BLaER1 (cell line): ENCODE measurements around the gene NCOA1.

Experiments
- H3K27ac ChIP-seq: shearing (Covaris generic); formaldehyde crosslinking; 2 replicates; pipeline ENCODE4 v1.8.1; 2022
- H3K27me3 ChIP-seq: shearing (Covaris generic); formaldehyde crosslinking; 2 replicates; pipeline ENCODE4 v1.8.1; 2022
- H3K36me3 ChIP-seq: shearing (Covaris generic); formaldehyde crosslinking; 2 replicates; pipeline ENCODE4 v1.8.1; 2022
- H3K4me1 ChIP-seq: shearing (Covaris generic); formaldehyde crosslinking; 2 replicates; pipeline ENCODE4 v1.8.1; 2022
- H3K4me2 ChIP-seq: shearing (Covaris generic); formaldehyde crosslinking; 2 replicates; pipeline ENCODE4 v1.8.1; 2022
- H3K4me3 ChIP-seq: shearing (Covaris generic); formaldehyde crosslinking; 2 replicates; pipeline ENCODE4 v1.8.1; 2022
- H3K9ac ChIP-seq: shearing (Covaris generic); formaldehyde crosslinking; 2 replicates; pipeline ENCODE4 v1.8.1; 2022
- H3K9me3 ChIP-seq: shearing (Covaris generic); formaldehyde crosslinking; 2 replicates; pipeline ENCODE4 v1.8.1; 2022
- H4K20me1 ChIP-seq: shearing (Covaris generic); formaldehyde crosslinking; 2 replicates; pipeline ENCODE4 v1.8.1; 2022
- Cebpa-rat ChIP-seq: shearing (Covaris generic); IDR thresholded peaks from 2 replicates; pipeline ENCODE4 v1.8.1; 2022

The NCOA1 gene

DNA sequence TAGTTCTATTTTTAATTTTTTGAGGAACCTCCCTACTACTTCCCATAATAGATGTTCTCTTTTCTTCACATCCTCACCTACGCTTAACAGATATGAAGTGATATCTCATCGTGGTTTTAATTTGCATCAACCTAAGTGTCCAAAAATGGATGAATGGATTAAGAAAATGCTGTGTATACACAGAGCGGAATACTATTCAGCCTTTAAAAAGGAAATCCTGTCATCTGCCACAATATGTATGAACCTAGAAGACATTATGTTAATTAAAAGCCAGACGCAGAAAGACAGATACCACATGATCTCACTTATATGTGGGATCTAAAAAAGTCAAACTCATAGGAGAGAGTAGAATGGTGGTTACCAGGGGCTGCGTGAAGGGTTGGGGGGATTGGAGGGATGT lies 189.1 kb downstream of the NCOA1 start:
- TF ChIP-seq Cebpa-rat, result no peak
- H3K36me3 ChIP-seq, result peaks cover 22% of the 10 kb centered on the region; the same call in 1 of the 2 replicates
- no peak overlapping the region for H3K4me2 ChIP-seq

DNA sequence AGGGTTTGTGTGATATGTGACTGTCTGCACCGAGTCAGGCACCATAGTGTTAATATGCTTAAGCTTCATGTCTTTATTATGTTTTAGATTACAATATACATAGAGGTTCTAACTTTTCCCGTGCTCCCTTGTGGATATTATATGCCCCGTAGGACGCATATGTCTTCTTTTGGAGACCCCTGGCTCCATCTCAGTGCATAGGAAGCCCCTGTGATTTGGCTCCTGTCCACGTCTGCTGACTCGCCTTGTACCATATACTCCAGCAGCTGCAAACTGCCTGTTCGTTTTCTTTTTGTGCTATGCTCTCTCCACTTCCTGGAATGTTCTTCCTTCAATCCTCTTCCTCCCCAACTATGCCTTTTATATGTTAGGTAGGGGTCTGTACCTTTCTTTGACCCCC lies 191.2 kb downstream of the NCOA1 start:
- Histone ChIP-seq H3K27me3 (no peaks in the 10 kb centered on the region), H3K36me3 (peaks cover 17% of the 10 kb centered on the region), H3K4me2 (no peak overlapping the region), H3K4me3 (no peak overlapping the region), H3K9me3 (no peaks in the 10 kb centered on the region), H3K27ac (no peak overlapping the region), H4K20me1 (no peaks in the 10 kb centered on the region), H3K4me1 (no peaks in the 10 kb centered on the region), H3K9ac (no peak overlapping the region)
- TF ChIP-seq Cebpa-rat, result no peak

More for the DNA sequence above, 189.1 kb downstream of the NCOA1 start:
- H3K4me1 ChIP-seq, result no peaks in the 10 kb centered on the region
- no peaks in the 10 kb centered on the region for H4K20me1 ChIP-seq
- no peak overlapping the region for H3K27ac ChIP-seq
- no peak overlapping the region for H3K9ac ChIP-seq
- no peaks in the 10 kb centered on the region for H3K27me3 ChIP-seq
- no peaks in the 10 kb centered on the region for H3K9me3 ChIP-seq
- no peak overlapping the region for H3K4me3 ChIP-seq

DNA sequence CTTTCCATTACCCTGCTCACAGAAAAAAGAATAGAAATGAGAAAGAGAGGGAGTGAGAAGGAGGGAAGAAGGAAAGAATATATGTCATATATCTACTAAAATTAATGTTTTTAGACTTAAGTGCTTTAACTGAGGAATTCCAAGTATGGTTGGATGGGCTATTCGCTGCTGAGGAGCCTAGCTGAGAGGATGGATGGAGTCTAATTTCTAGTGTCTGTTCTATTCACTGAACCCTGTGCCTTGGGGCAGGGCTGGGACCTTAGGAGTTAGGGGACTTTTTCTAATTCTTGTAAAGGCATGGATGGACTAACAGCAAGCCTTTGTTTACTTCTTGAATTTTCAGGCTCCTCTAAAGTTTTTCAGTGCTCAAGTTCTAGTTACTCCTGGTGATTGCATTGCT lies 192.4 kb downstream of the NCOA1 start:
- Histone ChIP-seq H3K4me3 (no peak overlapping the region), H4K20me1 (no peaks in the 10 kb centered on the region), H3K4me1 (no peaks in the 10 kb centered on the region), H3K9ac (no peak overlapping the region), H3K36me3 (peaks cover 11% of the 10 kb centered on the region), H3K9me3 (no peaks in the 10 kb centered on the region), H3K27me3 (no peaks in the 10 kb centered on the region), H3K27ac (no peak overlapping the region), H3K4me2 (no peak overlapping the region)
- TF ChIP-seq Cebpa-rat, result no peak

DNA sequence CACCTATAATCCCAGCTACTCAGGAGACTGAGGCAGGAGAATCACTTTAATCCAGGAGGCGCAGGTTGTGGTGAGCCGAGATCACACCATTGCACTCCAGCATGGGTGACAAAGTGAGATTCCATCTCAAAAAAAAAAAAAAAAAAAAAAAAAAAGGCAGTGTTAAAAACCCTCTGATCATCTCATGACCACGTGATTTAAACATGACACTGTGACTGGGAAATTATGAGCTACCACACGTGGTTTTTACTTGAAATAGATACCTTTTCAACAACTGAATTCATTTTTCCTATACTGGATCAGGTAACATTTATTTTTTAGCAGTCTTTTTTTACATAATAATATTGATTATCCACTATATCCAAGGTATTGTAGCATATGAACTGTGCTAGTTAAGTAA lies 199.5 kb downstream of the NCOA1 start:
- Histone ChIP-seq H3K36me3 (peaks cover 5% of the 10 kb centered on the region), H3K4me3 (no peak overlapping the region), H3K27me3 (no peaks in the 10 kb centered on the region), H3K9me3 (0 out of 2 replicates have a peak, but pooled peaks cover 2% of the 10 kb centered on the region), H3K4me1 (no peaks in the 10 kb centered on the region), H3K27ac (no peak overlapping the region), H3K4me2 (no peak overlapping the region), H3K9ac (no peak overlapping the region), H4K20me1 (no peaks in the 10 kb centered on the region)
- TF ChIP-seq Cebpa-rat, result no peak

DNA sequence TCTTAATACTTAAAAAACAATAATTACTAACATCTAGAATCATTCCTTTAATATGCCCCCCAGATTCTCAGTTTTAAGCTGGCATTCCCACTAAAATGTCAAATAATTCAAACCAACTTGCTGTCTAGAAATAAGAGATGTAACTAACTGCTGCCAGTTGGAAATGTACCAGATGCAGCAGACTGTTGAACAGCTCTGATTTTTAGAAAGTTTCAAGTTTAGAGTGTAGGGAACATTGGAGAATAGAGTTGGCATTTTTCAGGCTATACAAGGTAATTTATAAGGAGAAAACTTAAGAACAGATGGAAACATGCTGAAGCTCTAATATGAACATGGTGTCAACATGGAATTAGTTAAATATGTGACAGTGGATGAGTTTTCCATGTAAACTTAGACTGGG lies 200.8 kb downstream of the NCOA1 start:
- no peak overlapping the region for H3K4me3 ChIP-seq
- H3K27me3 ChIP-seq, result no peaks in the 10 kb centered on the region
- no peak for TF ChIP-seq Cebpa-rat
- no peaks in the 10 kb centered on the region for H3K4me1 ChIP-seq
- no peak overlapping the region for H3K4me2 ChIP-seq
- no peak overlapping the region for H3K9ac ChIP-seq
- H3K27ac ChIP-seq, result no peak overlapping the region
- peaks cover 5% of the 10 kb centered on the region for H3K36me3 ChIP-seq
- no peaks in the 10 kb centered on the region for H4K20me1 ChIP-seq
- 0 out of 2 replicates have a peak, but pooled peaks cover 2% of the 10 kb centered on the region for H3K9me3 ChIP-seq

DNA sequence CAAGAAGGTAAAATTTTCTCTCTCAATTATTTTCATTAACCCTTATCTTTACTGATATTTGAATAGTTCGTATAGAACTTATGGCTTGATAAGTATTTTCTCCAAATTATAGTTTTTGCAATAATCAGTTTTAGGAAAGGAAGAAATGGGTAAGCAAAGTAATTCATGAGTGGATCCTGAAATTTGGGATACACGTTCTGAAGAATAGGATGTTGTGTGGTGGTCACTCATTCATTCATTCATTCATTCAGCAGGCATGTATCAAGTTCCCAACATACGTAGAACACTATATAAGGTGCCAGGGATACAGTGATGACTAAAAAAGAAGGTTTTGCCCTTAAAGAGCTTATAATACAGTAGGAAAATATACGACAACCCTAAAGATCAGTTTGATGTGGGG lies 206.7 kb downstream of the NCOA1 start:
- no peaks in the 10 kb centered on the region for H4K20me1 ChIP-seq
- no peak overlapping the region for H3K9ac ChIP-seq
- TF ChIP-seq Cebpa-rat, result no peak
- H3K36me3 ChIP-seq, result no peaks in the 10 kb centered on the region
- no peaks in the 10 kb centered on the region for H3K4me1 ChIP-seq
- H3K27me3 ChIP-seq, result no peaks in the 10 kb centered on the region
- H3K27ac ChIP-seq, result no peak overlapping the region
- no peak overlapping the region for H3K4me2 ChIP-seq
- no peak overlapping the region for H3K4me3 ChIP-seq
- H3K9me3 ChIP-seq, result no peaks in the 10 kb centered on the region

DNA sequence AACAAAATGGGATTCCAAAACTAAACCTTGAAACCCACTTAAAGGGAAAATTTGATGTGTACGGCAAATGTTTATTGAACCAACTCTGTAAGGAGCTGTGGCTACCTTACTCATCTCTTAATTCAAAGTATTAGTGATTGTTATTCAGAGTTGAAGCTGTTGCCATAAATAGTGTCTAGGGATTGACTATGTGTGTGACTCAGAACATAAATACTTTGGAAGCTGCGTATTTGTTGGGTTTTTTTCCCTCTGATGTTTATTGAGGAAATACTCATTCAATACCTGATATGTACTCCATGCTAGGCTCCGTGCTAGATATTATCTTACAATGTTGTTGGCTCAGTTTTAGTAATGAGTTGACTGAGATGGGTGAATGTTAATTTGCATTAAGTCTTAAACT lies 211.7 kb downstream of the NCOA1 start:
- Histone ChIP-seq H3K4me1 (no peaks in the 10 kb centered on the region), H3K4me3 (no peak overlapping the region), H3K4me2 (no peak overlapping the region), H4K20me1 (no peaks in the 10 kb centered on the region), H3K9me3 (no peaks in the 10 kb centered on the region), H3K27ac (no peak overlapping the region), H3K36me3 (peaks cover 14% of the 10 kb centered on the region), H3K27me3 (no peaks in the 10 kb centered on the region), H3K9ac (no peak overlapping the region)
- no peak for TF ChIP-seq Cebpa-rat

DNA sequence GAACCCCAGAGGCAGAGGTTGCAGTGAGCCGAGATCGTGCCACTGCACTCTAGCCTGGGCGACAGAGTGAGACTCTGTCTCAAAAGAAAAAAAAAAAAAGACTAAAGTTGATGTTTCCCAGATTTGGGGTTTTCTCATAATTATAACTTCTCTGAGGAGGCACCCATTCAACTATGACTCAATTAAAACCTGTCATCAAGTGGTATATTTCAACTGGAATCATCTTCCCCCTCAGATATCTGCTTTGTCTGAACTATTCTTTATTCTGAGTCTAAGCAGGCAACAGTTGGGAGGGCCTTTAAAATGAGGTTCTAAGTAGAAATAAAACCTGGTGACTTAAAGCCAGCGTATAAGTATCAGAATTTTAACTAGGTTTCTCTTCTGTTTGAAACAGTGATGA lies 213.6 kb downstream of the NCOA1 start:
- Histone ChIP-seq H3K4me1 (no peaks in the 10 kb centered on the region), H3K4me3 (no peak overlapping the region), H3K27ac (no peak overlapping the region), H3K9ac (no peak overlapping the region), H3K27me3 (no peaks in the 10 kb centered on the region), H3K36me3 (peaks cover 14% of the 10 kb centered on the region), H4K20me1 (no peaks in the 10 kb centered on the region), H3K4me2 (no peak overlapping the region), H3K9me3 (no peaks in the 10 kb centered on the region)
- no peak for TF ChIP-seq Cebpa-rat

DNA sequence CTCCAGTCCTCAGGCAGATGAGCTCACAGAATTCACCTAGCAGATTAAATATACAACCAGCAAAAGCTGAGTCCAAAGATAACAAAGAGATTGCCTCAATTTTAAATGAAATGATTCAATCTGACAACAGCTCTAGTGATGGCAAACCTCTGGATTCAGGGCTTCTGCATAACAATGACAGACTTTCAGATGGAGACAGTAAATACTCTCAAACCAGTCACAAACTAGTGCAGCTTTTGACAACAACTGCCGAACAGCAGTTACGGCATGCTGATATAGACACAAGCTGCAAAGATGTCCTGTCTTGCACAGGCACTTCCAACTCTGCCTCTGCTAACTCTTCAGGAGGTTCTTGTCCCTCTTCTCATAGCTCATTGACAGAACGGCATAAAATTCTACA lies 216.1 kb downstream of the NCOA1 start:
- Histone ChIP-seq H3K9ac (no peak overlapping the region), H3K4me2 (no peak overlapping the region), H3K27me3 (no peaks in the 10 kb centered on the region), H4K20me1 (no peaks in the 10 kb centered on the region), H3K27ac (no peak overlapping the region), H3K4me3 (no peak overlapping the region), H3K4me1 (no peaks in the 10 kb centered on the region), H3K36me3 (peaks cover 19% of the 10 kb centered on the region), H3K9me3 (no peaks in the 10 kb centered on the region)
- no peak for TF ChIP-seq Cebpa-rat

DNA sequence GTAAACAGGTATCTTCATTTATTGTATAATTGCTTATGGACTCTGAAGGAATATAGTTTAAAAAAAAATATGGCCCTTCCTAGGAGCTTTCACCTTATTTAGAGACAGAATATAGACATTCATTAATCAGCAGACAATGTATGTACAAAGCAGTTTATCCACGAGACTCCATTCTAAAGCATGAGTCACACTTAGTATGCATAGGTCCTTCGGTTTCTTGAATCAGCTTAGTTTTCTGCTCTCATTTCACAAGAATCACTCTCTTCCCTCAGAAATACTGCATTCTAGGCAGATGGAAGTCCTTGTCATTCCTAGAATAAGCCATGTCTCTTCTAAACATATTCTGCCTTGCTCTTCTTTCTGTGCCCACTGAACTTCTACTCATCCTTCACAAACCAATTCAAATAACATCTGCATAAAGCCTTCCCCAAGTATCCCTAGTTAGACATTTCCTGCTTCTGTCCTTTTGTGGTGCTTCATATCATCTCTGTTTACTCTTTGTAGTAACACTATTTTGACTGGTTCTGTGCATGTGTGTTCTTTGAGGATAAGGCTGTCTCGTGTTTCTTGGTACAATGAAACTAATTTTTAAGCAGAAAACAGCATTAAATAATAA lies 217.6 kb downstream of the NCOA1 start:
- no peak for TF ChIP-seq Cebpa-rat
- no peaks in the 10 kb centered on the region for H3K27me3 ChIP-seq
- no peak overlapping the region for H3K9ac ChIP-seq
- H3K4me1 ChIP-seq, result no peaks in the 10 kb centered on the region
- H3K36me3 ChIP-seq, result peaks cover 21% of the 10 kb centered on the region
- no peaks in the 10 kb centered on the region for H3K9me3 ChIP-seq
- no peak overlapping the region for H3K4me2 ChIP-seq
- H4K20me1 ChIP-seq, result no peaks in the 10 kb centered on the region
- H3K27ac ChIP-seq, result no peak overlapping the region
- H3K4me3 ChIP-seq, result no peak overlapping the region

DNA sequence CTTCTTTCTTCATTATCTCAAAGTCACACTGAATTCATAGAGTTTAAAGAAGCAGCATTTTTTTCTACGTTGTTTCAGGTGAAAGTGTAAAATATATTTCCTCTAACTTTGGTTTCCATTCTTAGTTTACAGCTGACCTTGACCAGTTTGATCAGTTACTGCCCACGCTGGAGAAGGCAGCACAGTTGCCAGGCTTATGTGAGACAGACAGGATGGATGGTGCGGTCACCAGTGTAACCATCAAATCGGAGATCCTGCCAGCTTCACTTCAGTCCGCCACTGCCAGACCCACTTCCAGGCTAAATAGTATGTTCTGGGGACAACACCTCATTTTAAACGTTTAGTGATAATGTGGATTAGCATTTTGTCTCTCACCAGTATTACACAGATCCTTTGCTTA lies 219.8 kb downstream of the NCOA1 start:
- Histone ChIP-seq H3K27ac (no peak overlapping the region), H3K9ac (no peak overlapping the region), H3K9me3 (no peaks in the 10 kb centered on the region), H3K4me2 (no peak overlapping the region), H3K4me1 (no peaks in the 10 kb centered on the region), H3K4me3 (no peak overlapping the region), H3K36me3 (peaks cover 23% of the 10 kb centered on the region), H4K20me1 (no peaks in the 10 kb centered on the region), H3K27me3 (no peaks in the 10 kb centered on the region)
- no peak for TF ChIP-seq Cebpa-rat
